Hepatocyte (in vitro differentiated cells): ENCODE results near the gene EIF3L. TPM values are rescaled to one million over a fixed set of nuclear protein-coding genes. Genes with fewer than 3 reads are reported as not detected.

Source experiments
- DNase-seq: peaks from one replicate; pipeline ENCODE4 v3.0.0-alpha.2; 2016; ENCODE audit warnings: low spot score
- H2AFZ ChIP-seq: fragments of 200-600 bp; sonication (generic); 2 replicates; pipeline ENCODE4 v1.6.0; 2016; ENCODE audit warnings: antibody characterized with exemption, mild to moderate bottlenecking
- H3K27ac ChIP-seq: fragments of 200-600 bp; sonication (generic); 2 replicates; pipeline ENCODE4 v1.5.1; 2016; ENCODE audit warnings: mild to moderate bottlenecking
- H3K27me3 ChIP-seq: fragments of 200-600 bp; sonication (generic); 2 replicates; pipeline ENCODE4 v1.6.1; 2016
- H3K36me3 ChIP-seq: fragments of 200-600 bp; sonication (generic); replicated peaks from 2 replicates; pipeline ENCODE4 v1.5.1; 2016; ENCODE audit warnings: low read depth; ENCODE audit not compliant: insufficient read depth
- H3K4me1 ChIP-seq: fragments of 200-600 bp; sonication (generic); 2 replicates; pipeline ENCODE4 v1.5.1; 2016; ENCODE audit warnings: mild to moderate bottlenecking, moderate library complexity; ENCODE audit not compliant: insufficient read depth
- H3K4me2 ChIP-seq: fragments of 200-600 bp; sonication (generic); 2 replicates; pipeline ENCODE4 v1.6.0; 2016
- H3K4me3 ChIP-seq: fragments of 200-600 bp; sonication (generic); 2 replicates; pipeline ENCODE4 v1.5.1; 2016; ENCODE audit warnings: mild to moderate bottlenecking
- H3K79me2 ChIP-seq: fragments of 200-600 bp; sonication (generic); 2 replicates; pipeline ENCODE4 v1.6.0; 2017; ENCODE audit warnings: mild to moderate bottlenecking
- H3K9me2 ChIP-seq: fragments of 200-600 bp; sonication (generic); replicated peaks from 2 replicates; pipeline ENCODE4 v1.6.0; 2017; ENCODE audit warnings: mild to moderate bottlenecking; ENCODE audit not compliant: insufficient read depth
- H3K9me3 ChIP-seq: fragments of 200-600 bp; sonication (generic); 2 replicates; pipeline ENCODE4 v1.5.1; 2016; ENCODE audit warnings: low read depth, mild to moderate bottlenecking
- H4K20me1 ChIP-seq: fragments of 200-600 bp; sonication (generic); 2 replicates; pipeline ENCODE4 v1.6.0; 2016; ENCODE audit warnings: mild to moderate bottlenecking; ENCODE audit not compliant: insufficient read depth, poor library complexity, severe bottlenecking
- CTCF ChIP-seq: fragments of 200-600 bp; sonication (generic); IDR thresholded peaks from 2 replicates; pipeline ENCODE4 v1.5.1; 2016; ENCODE audit warnings: antibody characterized with exemption, mild to moderate bottlenecking; ENCODE audit not compliant: poor library complexity
- EZH2 ChIP-seq: fragments of 200-600 bp; sonication (generic); IDR thresholded peaks from 2 replicates; pipeline ENCODE4 v1.6.1; 2016; ENCODE audit warnings: antibody characterized with exemption, mild to moderate bottlenecking, borderline replicate concordance
- EZH2phosphoT487 ChIP-seq: fragments of 200-600 bp; sonication (generic); IDR thresholded peaks from one replicate; pipeline ENCODE4 v1.6.1; 2018; ENCODE audit warnings: antibody characterized with exemption, mild to moderate bottlenecking, low read depth, moderate library complexity; ENCODE audit not compliant: unreplicated experiment, severe bottlenecking
- WGBS: methylation state at CpG from one replicate; pipeline ENCODE4 v1.1.6; 2016; ENCODE audit warnings: low lambda C conversion rate; ENCODE audit errors: missing lambda C conversion rate; 5-methylcytosine and 5-hydroxymethylcytosine counted together
- polyA plus RNA-seq: library from polyadenylated mRNA; unstranded; fragments of >200 nt; fragmentation: Nextera tagmentation; extraction: Ambion mirVana; gene quantifications from 2 replicates; pipeline ENCODE4 v1.2.1, GENCODE V29; 2016
- total RNA-seq: library from RNA; depleted of rRNA; stranded (reverse); fragments of >200 nt; gene quantifications from 2 replicates; pipeline ENCODE4 v1.2.3, GENCODE V29; 2014

The EIF3L gene
- total and polyA plus RNA-seq, 2 experiments from 2014 or later, result 172 to 365 TPM

- Histone ChIP-seq H3K4me2 (no peak within 1 kb of the TSS), H3K27ac (no peak within 1 kb of the TSS), H3K27me3 (peaks cover 50% of the 10 kb centered on the region), H3K79me2 (no peaks in the 10 kb centered on the region), H4K20me1 (no peaks in the 10 kb centered on the region), H3K4me3 (no peak within 1 kb of the TSS), H2AFZ (no peak within 1 kb of the TSS), H3K9me2 (no peaks in the 10 kb centered on the region), H3K4me1 (peaks cover 9% of the 10 kb centered on the region), H3K9me3 (no peaks in the 10 kb centered on the region), H3K36me3 (no peaks in the 10 kb centered on the region)
- DNase-seq, result no peak
- WGBS, result 74% methylated on average over 20 of the region's 21 CpGs
- TF ChIP-seq EZH2phosphoT487, result no peak
- no peak for TF ChIP-seq CTCF
- TF ChIP-seq EZH2, result no peak
Observed at GRCh38 chr22:37823134-37823985, 25.9 kb upstream of the EIF3L start, which contains the start of gene GALR3. GALR3 (plus strand) TSS chr22:37823382; CDS start chr22:37823407, 25 bp downstream.

- WGBS, result 10% methylated on average over 135 of the region's 135 CpGs
- Histone ChIP-seq H3K79me2 (no peaks in the 10 kb centered on the region), H3K36me3 (no peaks in the 10 kb centered on the region), H3K4me3 (no peak overlapping the region), H3K4me2 (peak overlapping the region; percentile 73), H4K20me1 (no peaks in the 10 kb centered on the region), H3K9me2 (no peaks in the 10 kb centered on the region), H3K27me3 (peaks cover 40% of the 10 kb centered on the region), H3K4me1 (no peaks in the 10 kb centered on the region), H2AFZ (no peak overlapping the region), H3K9me3 (no peaks in the 10 kb centered on the region), H3K27ac (no peak overlapping the region)
- TF ChIP-seq EZH2phosphoT487, result no peak
- TF ChIP-seq EZH2, result no peak
- TF ChIP-seq CTCF, result no peak
- no peak for DNase-seq
Observed at GRCh38 chr22:37824674-37825641, 24.3 kb upstream of the EIF3L start.

GRCh38 chr22:37827056-37827455 is 22.2 kb upstream of the EIF3L start:
- peaks cover 31% of the 10 kb centered on the region for H3K27me3 ChIP-seq
- no peak overlapping the region for H3K4me3 ChIP-seq
- H4K20me1 ChIP-seq, result no peaks in the 10 kb centered on the region
- DNase-seq, result no peak
- H3K4me2 ChIP-seq, result no peak overlapping the region
- no peaks in the 10 kb centered on the region for H3K9me2 ChIP-seq
- H3K4me1 ChIP-seq, result no peaks in the 10 kb centered on the region
- TF ChIP-seq EZH2 (no peak), CTCF (no peak), EZH2phosphoT487 (no peak)
- no peaks in the 10 kb centered on the region for H3K9me3 ChIP-seq
- 70% methylated on average over 9 of the region's 9 CpGs for WGBS
- H3K36me3 ChIP-seq, result no peaks in the 10 kb centered on the region
- no peak overlapping the region for H2AFZ ChIP-seq
- no peaks in the 10 kb centered on the region for H3K79me2 ChIP-seq
- no peak overlapping the region for H3K27ac ChIP-seq
